ENCODE measurements around the gene RNF8.

The RNF8 gene

GRCh38 chr6:37429352-37429750 lies 75.6 kb downstream of the RNF8 start:
- CTCF ChIA-PET = no interaction called here
- H3K4me1 ChIP-seq (ENCODE audit: control insufficient read depth, insufficient read depth, low read length) = peaks cover 4% of the 10 kb centered on the region; the same call in 1 of the 2 replicates
- POLR2A ChIA-PET = no interaction called here
- no peaks in the 10 kb centered on the region for H3K36me3 ChIP-seq (ENCODE audit: control insufficient read depth in 2 of 2, insufficient read depth in 1 of 2, low read length in 2 of 2)
- H3K9me3 ChIP-seq (ENCODE audit: control insufficient read depth, insufficient read depth, low read depth, low read length) = no peaks in the 10 kb centered on the region
- no peak for TF ChIP-seq ZNF645 (tag by site-specific recombination; IDR thresholded peaks at IDR 0.05)
- TF ChIP-seq ZNF549 (tag by site-specific recombination; IDR thresholded peaks at IDR 0.05) = peak; percentile 80
- no peak overlapping the region for H3K4me3 ChIP-seq (ENCODE audit: low read depth, low read length)
- H3K27ac ChIP-seq (ENCODE audit: extremely low read depth, low read depth, low read length) = no peak overlapping the region

DNA sequence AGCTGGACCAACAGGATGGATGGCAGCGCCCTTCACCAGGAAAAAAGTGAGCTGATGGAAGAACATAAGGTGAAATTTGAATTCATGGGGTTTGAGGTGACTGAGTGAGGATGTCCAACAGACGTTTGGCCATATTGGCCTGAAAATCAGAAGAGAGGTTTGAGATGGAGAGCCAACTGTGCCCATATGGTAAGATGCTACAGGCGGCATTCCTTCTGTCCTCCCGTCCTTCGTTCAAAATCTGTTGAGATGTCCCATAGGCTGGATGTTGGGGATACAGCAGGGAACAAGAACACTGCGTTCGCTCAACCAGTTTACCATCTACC lies 78.8 kb downstream of the RNF8 start:
- H3K36me3 ChIP-seq (ENCODE audit: control insufficient read depth in 2 of 2, insufficient read depth in 1 of 2, low read length in 2 of 2) = peaks cover 7 to 21% of the 10 kb centered on the region in 2 experiments
- peak overlapping the region; percentile 91 for H3K4me3 ChIP-seq (ENCODE audit: low read depth, low read length)
- TF ChIP-seq ZNF664 (tag by site-specific recombination; IDR thresholded peaks at IDR 0.05) = no peak
- H3K4me1 ChIP-seq (ENCODE audit: control insufficient read depth, insufficient read depth, low read length) = peaks cover 14% of the 10 kb centered on the region
- ChIA-PET CTCF (interaction anchor here (0.6 to 1.9 kb wide), 2 partner anchors 51 to 243 kb away, joined by 3 to 5 read pairs; no protein-coding TSS in a partner anchor), POLR2A (interaction anchor here (0.8 to 1.8 kb wide), 10 partner anchors 9 to 193 kb away, joined by 4 to 8 read pairs (median 4); partner anchors contain the start of gene CCDC167)
- H3K27ac ChIP-seq (ENCODE audit: extremely low read depth, low read depth, low read length) = peak overlapping the region; percentile 56; the same call in 1 of the 2 replicates
- no peaks in the 10 kb centered on the region for H3K9me3 ChIP-seq (ENCODE audit: control insufficient read depth, insufficient read depth, low read depth, low read length)

GRCh38 chr6:37432916-37433656 lies 79.3 kb downstream of the RNF8 start, which contains the start of gene CMTR1:
CMTR1 (plus strand) TSS chr6:37433221; CDS start chr6:37435630, 2,409 bp downstream.
- ChIA-PET POLR2A (interaction anchor here (0.8 to 1.8 kb wide), 10 partner anchors 9 to 194 kb away, joined by 4 to 8 read pairs (median 4); partner anchors contain the start of gene CCDC167), CTCF (interaction anchor here (0.6 to 1.9 kb wide), 2 partner anchors 51 to 818 kb away, joined by 4 to 5 read pairs; no protein-coding TSS in a partner anchor)
- peak within 1 kb of the TSS; percentile 91 for H3K4me3 ChIP-seq (ENCODE audit: low read depth, low read length)
- TF ChIP-seq OSR2 (tag by site-specific recombination; IDR thresholded peaks at IDR 0.05) (no peak), ZBTB1 (tag by site-specific recombination; IDR thresholded peaks at IDR 0.05) (no peak), ZNF629 (tag by site-specific recombination; IDR thresholded peaks at IDR 0.05) (peak; percentile 92), ZNF785 (tag by site-specific recombination; IDR thresholded peaks at IDR 0.05) (no peak), ZBTB17 (tag by site-specific recombination; IDR thresholded peaks at IDR 0.05) (peak; percentile 93), IKZF3 (tag by site-specific recombination; IDR thresholded peaks at IDR 0.05) (peak; percentile 59; the same call in 1 of the 2 replicates), ZFP37 (tag by site-specific recombination; IDR thresholded peaks at IDR 0.05) (no peak), SETDB1 (IDR thresholded peaks at IDR 0.05; ENCODE audit: insufficient read length, low read length) (no peak), ZNF211 (tag by site-specific recombination; IDR thresholded peaks at IDR 0.05; ENCODE audit: low read depth) (no peak), ZBTB6 (tag by site-specific recombination; IDR thresholded peaks at IDR 0.05) (no peak), ZNF19 (tag by site-specific recombination; IDR thresholded peaks at IDR 0.05; ENCODE audit: low read depth) (no peak), ZFHX2 (tag by site-specific recombination; conservative IDR thresholded peaks at IDR 0.05) (peak; percentile 67), ZNF645 (tag by site-specific recombination; IDR thresholded peaks at IDR 0.05) (no peak), ZNF670 (tag by site-specific recombination; IDR thresholded peaks at IDR 0.05; ENCODE audit: low read depth) (no peak)
- TF ChIP-seq, protein P1, sequence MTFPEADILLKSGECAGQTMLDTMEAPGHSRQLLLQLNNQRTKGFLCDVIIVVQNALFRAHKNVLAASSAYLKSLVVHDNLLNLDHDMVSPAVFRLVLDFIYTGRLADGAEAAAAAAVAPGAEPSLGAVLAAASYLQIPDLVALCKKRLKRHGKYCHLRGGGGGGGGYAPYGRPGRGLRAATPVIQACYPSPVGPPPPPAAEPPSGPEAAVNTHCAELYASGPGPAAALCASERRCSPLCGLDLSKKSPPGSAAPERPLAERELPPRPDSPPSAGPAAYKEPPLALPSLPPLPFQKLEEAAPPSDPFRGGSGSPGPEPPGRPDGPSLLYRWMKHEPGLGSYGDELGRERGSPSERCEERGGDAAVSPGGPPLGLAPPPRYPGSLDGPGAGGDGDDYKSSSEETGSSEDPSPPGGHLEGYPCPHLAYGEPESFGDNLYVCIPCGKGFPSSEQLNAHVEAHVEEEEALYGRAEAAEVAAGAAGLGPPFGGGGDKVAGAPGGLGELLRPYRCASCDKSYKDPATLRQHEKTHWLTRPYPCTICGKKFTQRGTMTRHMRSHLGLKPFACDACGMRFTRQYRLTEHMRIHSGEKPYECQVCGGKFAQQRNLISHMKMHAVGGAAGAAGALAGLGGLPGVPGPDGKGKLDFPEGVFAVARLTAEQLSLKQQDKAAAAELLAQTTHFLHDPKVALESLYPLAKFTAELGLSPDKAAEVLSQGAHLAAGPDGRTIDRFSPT (tag by site-specific recombination; IDR thresholded peaks at IDR 0.05) = no peak
- TF ChIP-seq, protein P2, sequence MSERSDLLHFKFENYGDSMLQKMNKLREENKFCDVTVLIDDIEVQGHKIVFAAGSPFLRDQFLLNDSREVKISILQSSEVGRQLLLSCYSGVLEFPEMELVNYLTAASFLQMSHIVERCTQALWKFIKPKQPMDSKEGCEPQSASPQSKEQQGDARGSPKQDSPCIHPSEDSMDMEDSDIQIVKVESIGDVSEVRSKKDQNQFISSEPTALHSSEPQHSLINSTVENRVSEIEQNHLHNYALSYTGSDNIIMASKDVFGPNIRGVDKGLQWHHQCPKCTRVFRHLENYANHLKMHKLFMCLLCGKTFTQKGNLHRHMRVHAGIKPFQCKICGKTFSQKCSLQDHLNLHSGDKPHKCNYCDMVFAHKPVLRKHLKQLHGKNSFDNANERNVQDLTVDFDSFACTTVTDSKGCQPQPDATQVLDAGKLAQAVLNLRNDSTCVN (tag by site-specific recombination; optimal IDR thresholded peaks at IDR 0.05) = peak; percentile 90
- TF ChIP-seq, protein P3, sequence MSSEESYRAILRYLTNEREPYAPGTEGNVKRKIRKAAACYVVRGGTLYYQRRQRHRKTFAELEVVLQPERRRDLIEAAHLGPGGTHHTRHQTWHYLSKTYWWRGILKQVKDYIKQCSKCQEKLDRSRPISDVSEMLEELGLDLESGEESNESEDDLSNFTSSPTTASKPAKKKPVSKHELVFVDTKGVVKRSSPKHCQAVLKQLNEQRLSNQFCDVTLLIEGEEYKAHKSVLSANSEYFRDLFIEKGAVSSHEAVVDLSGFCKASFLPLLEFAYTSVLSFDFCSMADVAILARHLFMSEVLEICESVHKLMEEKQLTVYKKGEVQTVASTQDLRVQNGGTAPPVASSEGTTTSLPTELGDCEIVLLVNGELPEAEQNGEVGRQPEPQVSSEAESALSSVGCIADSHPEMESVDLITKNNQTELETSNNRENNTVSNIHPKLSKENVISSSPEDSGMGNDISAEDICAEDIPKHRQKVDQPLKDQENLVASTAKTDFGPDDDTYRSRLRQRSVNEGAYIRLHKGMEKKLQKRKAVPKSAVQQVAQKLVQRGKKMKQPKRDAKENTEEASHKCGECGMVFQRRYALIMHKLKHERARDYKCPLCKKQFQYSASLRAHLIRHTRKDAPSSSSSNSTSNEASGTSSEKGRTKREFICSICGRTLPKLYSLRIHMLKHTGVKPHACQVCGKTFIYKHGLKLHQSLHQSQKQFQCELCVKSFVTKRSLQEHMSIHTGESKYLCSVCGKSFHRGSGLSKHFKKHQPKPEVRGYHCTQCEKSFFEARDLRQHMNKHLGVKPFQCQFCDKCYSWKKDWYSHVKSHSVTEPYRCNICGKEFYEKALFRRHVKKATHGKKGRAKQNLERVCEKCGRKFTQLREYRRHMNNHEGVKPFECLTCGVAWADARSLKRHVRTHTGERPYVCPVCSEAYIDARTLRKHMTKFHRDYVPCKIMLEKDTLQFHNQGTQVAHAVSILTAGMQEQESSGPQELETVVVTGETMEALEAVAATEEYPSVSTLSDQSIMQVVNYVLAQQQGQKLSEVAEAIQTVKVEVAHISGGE (tag by site-specific recombination; conservative IDR thresholded peaks at IDR 0.05; ENCODE audit: low read depth) = peak; percentile 82

More at GRCh38 chr6:37432916-37433656, 79.3 kb downstream of the RNF8 start, which contains the start of gene CMTR1:
- peaks cover 14% of the 10 kb centered on the region for H3K4me1 ChIP-seq (ENCODE audit: control insufficient read depth, insufficient read depth, low read length)
- H3K27ac ChIP-seq (ENCODE audit: extremely low read depth, low read depth, low read length) = peak within 1 kb of the TSS; percentile 56
- no peaks in the 10 kb centered on the region for H3K9me3 ChIP-seq (ENCODE audit: control insufficient read depth, insufficient read depth, low read depth, low read length)
- H3K36me3 ChIP-seq (ENCODE audit: control insufficient read depth in 2 of 2, insufficient read depth in 1 of 2, low read length in 2 of 2) = peaks cover 12 to 26% of the 10 kb centered on the region in 2 experiments

Measured in HEK293 (cell line).